H9 (cell line): ENCODE measurements around the gene PTP4A1. TPM values are rescaled to one million over a fixed set of nuclear protein-coding genes. Genes with fewer than 3 reads are reported as not detected.

Experiments
- DNase-seq: peaks from one replicate; pipeline ENCODE4 v3.0.0-alpha.2; 2017
- H2AFZ ChIP-seq: one replicate; pipeline ENCODE4 v1.6.1; 2013; ENCODE audit warnings: mild to moderate bottlenecking, low read length, control low read depth, moderate library complexity
- H2AK5ac ChIP-seq: 2 replicates; pipeline ENCODE4 v1.6.1; 2013; ENCODE audit warnings: low read length, control low read depth, mixed read lengths; ENCODE audit not compliant: insufficient read length
- H2BK120ac ChIP-seq: one replicate; pipeline ENCODE4 v1.6.1; 2013; ENCODE audit warnings: low read depth, mild to moderate bottlenecking, low read length, control low read depth, inconsistent platforms; ENCODE audit not compliant: poor library complexity, severe bottlenecking
- H2BK12ac ChIP-seq: 2 replicates; pipeline ENCODE4 v1.6.1; 2013; ENCODE audit warnings: low read length, control low read depth, mixed read lengths, low read depth; ENCODE audit not compliant: insufficient read length
- H2BK15ac ChIP-seq: 2 replicates; pipeline ENCODE4 v1.6.1; 2013; ENCODE audit warnings: low read depth, low read length, control low read depth
- H2BK20ac ChIP-seq: one replicate; pipeline ENCODE4 v1.6.1; 2013; ENCODE audit warnings: low read depth, mild to moderate bottlenecking, low read length, control low read depth, inconsistent platforms; ENCODE audit not compliant: poor library complexity, severe bottlenecking
- H2BK5ac ChIP-seq: 2 replicates; pipeline ENCODE4 v1.6.1; 2013; ENCODE audit warnings: low read length, control low read depth, mixed read lengths; ENCODE audit not compliant: insufficient read length
- H3K14ac ChIP-seq: 2 replicates; pipeline ENCODE4 v1.6.1; 2013; ENCODE audit warnings: low read length, control low read depth; ENCODE audit not compliant: insufficient read depth
- H3K18ac ChIP-seq: 2 replicates; pipeline ENCODE4 v1.6.1; 2013; ENCODE audit warnings: low read depth, mild to moderate bottlenecking, mixed read lengths, low read length, control low read depth; ENCODE audit not compliant: insufficient read length
- H3K23ac ChIP-seq: 2 replicates; pipeline ENCODE4 v1.6.1; 2013; ENCODE audit warnings: low read length, control low read depth, mixed read lengths, low read depth; ENCODE audit not compliant: insufficient read length
- H3K23me2 ChIP-seq: 2 replicates; pipeline ENCODE4 v1.6.1; 2013; ENCODE audit warnings: low read depth, mild to moderate bottlenecking, mixed read lengths, low read length, control low read depth; ENCODE audit not compliant: insufficient read length, poor library complexity, severe bottlenecking
- H3K27ac ChIP-seq: 2 replicates; pipeline ENCODE4 v1.5.1; 2013; ENCODE audit warnings: low read length, control low read depth, mixed read lengths, low read depth; ENCODE audit not compliant: insufficient read length
- H3K27me3 ChIP-seq: 2 replicates; pipeline ENCODE4 v1.6.1; 2013; ENCODE audit warnings: low read length, control low read depth, inconsistent platforms; ENCODE audit not compliant: insufficient read depth
- H3K4ac ChIP-seq: 2 replicates; pipeline ENCODE4 v1.6.1; 2013; ENCODE audit warnings: low read depth, mild to moderate bottlenecking, control low read depth, inconsistent platforms, low read length, moderate library complexity
- H3K4me1 ChIP-seq: 2 replicates; pipeline ENCODE4 v1.6.1; 2013; ENCODE audit warnings: low read length, control low read depth, inconsistent platforms; ENCODE audit not compliant: insufficient read depth
- H3K4me2 ChIP-seq: 2 replicates; pipeline ENCODE4 v1.6.1; 2013; ENCODE audit warnings: low read length, control low read depth, mixed read lengths; ENCODE audit not compliant: insufficient read length, insufficient read depth
- H3K56ac ChIP-seq: 2 replicates; pipeline ENCODE4 v1.6.1; 2013; ENCODE audit warnings: low read depth, mild to moderate bottlenecking, mixed read lengths, low read length, control low read depth; ENCODE audit not compliant: insufficient read length
- H3K79me1 ChIP-seq: 2 replicates; pipeline ENCODE4 v1.6.1; 2013; ENCODE audit warnings: low read depth, mild to moderate bottlenecking, moderate library complexity, low read length, control low read depth, inconsistent platforms; ENCODE audit not compliant: insufficient read depth, poor library complexity, severe bottlenecking
- H3K79me2 ChIP-seq: 2 replicates; pipeline ENCODE4 v1.6.1; 2013; ENCODE audit warnings: low read length, control low read depth, inconsistent platforms; ENCODE audit not compliant: insufficient read depth
- H3K9ac ChIP-seq: 2 replicates; pipeline ENCODE4 v1.6.1; 2013; ENCODE audit warnings: low read length, control low read depth, mixed read lengths; ENCODE audit not compliant: insufficient read length; ENCODE audit errors: extremely low read depth
- H3K9me3 ChIP-seq: one replicate; pipeline ENCODE4 v1.6.1; 2013; ENCODE audit warnings: low read depth, low read length, inconsistent platforms; ENCODE audit not compliant: control insufficient read depth
- H3T11ph ChIP-seq: one replicate; pipeline ENCODE4 v1.6.1; 2013; ENCODE audit warnings: mild to moderate bottlenecking, low read length, control low read depth, inconsistent platforms
- H4K20me1 ChIP-seq: one replicate; pipeline ENCODE4 v1.6.1; 2013; ENCODE audit not compliant: control insufficient read depth, insufficient read length, insufficient read depth
- H4K5ac ChIP-seq: 2 replicates; pipeline ENCODE4 v1.6.1; 2013; ENCODE audit warnings: low read depth, mild to moderate bottlenecking, mixed read lengths, low read length, control low read depth; ENCODE audit not compliant: insufficient read length
- H4K8ac ChIP-seq: replicated peaks from 2 replicates; pipeline ENCODE4 v1.6.1; 2013; ENCODE audit warnings: low read length, control low read depth, mixed read lengths, low read depth; ENCODE audit not compliant: insufficient read length
- H4K91ac ChIP-seq: 2 replicates; pipeline ENCODE4 v1.6.1; 2013; ENCODE audit warnings: low read depth, mild to moderate bottlenecking, moderate library complexity, mixed read lengths, low read length, control low read depth; ENCODE audit not compliant: insufficient read length
- H3K27ac Mint-ChIP-seq, 3 experiments: 2 replicates in 2 of 3; 3 replicates in 1 of 3; pipeline ENCODE4 v1.8.0; 2020 to 2021; ENCODE audit warnings: mixed read lengths in 3 of 3, mild to moderate bottlenecking in 1 of 3, moderate library complexity in 1 of 3
- H3K27me3 Mint-ChIP-seq: 2 replicates; pipeline ENCODE4 v1.8.0; 2021; ENCODE audit warnings: low read depth, mild to moderate bottlenecking, moderate library complexity, mixed read lengths
- H3K36me3 Mint-ChIP-seq, 3 experiments: 2 replicates in 2 of 3; 3 replicates in 1 of 3; pipeline ENCODE4 v1.8.0; 2020 to 2021; ENCODE audit warnings: low read depth in 3 of 3, mixed read lengths in 3 of 3; ENCODE audit not compliant: insufficient read depth in 1 of 3
- H3K4me1 Mint-ChIP-seq, 2 experiments: 2 replicates each; pipeline ENCODE4 v1.8.0; 2020; ENCODE audit warnings: mixed read lengths in 2 of 2
- H3K4me3 Mint-ChIP-seq, 2 experiments: 2 replicates in 1 of 2; 3 replicates in 1 of 2; pipeline ENCODE4 v1.8.0; 2020 to 2021; ENCODE audit warnings: mild to moderate bottlenecking in 2 of 2, mixed read lengths in 2 of 2, moderate library complexity in 1 of 2
- H3K9me3 Mint-ChIP-seq, 2 experiments: 2 replicates in 1 of 2; 3 replicates in 1 of 2; pipeline ENCODE4 v1.8.0; 2020; ENCODE audit warnings: mild to moderate bottlenecking in 2 of 2, mixed read lengths in 2 of 2, moderate library complexity in 1 of 2
- WGBS: extraction: QIAGEN DNeasy Blood & Tissue Kit; methylation state at CpG from one replicate; pipeline ENCODE4 v1.1.7; 2013; ENCODE audit warnings: missing lambda C conversion rate, low lambda C conversion rate, mixed read lengths; ENCODE audit not compliant: insufficient read length; ENCODE audit errors: extremely low coverage; 5-methylcytosine and 5-hydroxymethylcytosine counted together
- total RNA-seq: library from RNA; stranded (reverse); gene quantifications from 2 replicates; pipeline ENCODE4 v1.2.1, GENCODE V29; 2021
- TF ChIP-seq, protein P1 (sequence below): fragments of 200-600 bp; sonication (generic); conservative IDR thresholded peaks from 3 replicates; pipeline ENCODE4 v1.8.0; 2021; ENCODE audit warnings: antibody characterized with exemption, mild to moderate bottlenecking

PTP4A1 gene
- total RNA-seq, 1 experiment from 2014 or later: 85.9 TPM

DNA sequence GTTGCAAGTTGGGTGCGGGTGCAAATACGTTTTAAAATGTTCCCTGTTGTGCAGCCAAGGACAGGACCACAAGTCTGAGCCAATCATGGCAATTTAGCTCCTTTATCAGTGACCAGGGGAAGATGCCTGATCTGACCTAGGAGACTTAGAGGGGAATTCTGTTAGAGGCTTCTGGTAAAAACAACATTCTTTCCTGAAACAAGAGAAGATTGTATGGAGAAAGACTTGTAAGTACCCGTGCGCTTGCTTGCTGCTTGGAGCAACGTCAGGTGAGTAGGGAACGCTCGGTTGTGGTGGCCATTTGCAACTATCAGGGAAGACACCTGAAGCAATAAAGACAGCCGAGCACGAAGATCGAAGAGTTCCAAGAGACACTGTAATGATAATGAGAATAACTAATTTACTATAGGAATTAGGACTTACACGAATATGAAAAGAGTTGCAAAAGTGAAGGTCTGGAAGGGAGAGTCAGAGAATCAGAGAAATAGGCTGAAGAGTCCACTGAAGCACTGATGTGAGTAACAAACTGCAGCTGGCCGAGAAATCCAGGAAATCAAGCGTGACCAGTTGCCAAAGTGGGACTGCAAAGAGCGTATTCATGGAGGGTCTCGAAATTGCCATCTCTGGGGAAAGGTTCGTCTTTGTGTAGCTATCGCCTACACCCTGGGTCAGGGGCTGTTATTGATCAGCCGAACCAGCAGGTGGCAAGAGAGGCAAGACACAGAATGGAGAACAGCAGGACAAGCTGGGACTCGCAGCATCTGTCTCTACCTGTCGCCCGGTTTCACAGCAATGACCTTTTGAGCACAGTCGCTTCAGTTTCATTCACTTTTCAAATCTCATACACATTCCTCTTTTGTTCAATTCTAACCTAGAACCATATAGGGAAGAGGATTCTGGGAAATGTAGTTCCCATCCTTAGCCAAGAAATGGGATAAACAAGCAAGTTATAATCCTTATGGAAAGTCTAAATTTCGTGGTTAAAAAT is 26.1 kb downstream of the PTP4A1 start:
- peak overlapping the region; percentile 34 to 86 (median 68) for H3K27ac Mint-ChIP-seq
- TF ChIP-seq, protein P1, sequence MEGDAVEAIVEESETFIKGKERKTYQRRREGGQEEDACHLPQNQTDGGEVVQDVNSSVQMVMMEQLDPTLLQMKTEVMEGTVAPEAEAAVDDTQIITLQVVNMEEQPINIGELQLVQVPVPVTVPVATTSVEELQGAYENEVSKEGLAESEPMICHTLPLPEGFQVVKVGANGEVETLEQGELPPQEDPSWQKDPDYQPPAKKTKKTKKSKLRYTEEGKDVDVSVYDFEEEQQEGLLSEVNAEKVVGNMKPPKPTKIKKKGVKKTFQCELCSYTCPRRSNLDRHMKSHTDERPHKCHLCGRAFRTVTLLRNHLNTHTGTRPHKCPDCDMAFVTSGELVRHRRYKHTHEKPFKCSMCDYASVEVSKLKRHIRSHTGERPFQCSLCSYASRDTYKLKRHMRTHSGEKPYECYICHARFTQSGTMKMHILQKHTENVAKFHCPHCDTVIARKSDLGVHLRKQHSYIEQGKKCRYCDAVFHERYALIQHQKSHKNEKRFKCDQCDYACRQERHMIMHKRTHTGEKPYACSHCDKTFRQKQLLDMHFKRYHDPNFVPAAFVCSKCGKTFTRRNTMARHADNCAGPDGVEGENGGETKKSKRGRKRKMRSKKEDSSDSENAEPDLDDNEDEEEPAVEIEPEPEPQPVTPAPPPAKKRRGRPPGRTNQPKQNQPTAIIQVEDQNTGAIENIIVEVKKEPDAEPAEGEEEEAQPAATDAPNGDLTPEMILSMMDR: peak; percentile 84

More for the DNA sequence above, 26.1 kb downstream of the PTP4A1 start:
- no peaks in the 10 kb centered on the region for H3K9me3 ChIP-seq
- no CpG with 5 or more reads among the region's 23 CpGs for WGBS
- H3K23me2 ChIP-seq: peaks cover 6% of the 10 kb centered on the region
- H3K9ac ChIP-seq: peak overlapping the region; percentile 84
- peak overlapping the region; percentile 87 for H3K18ac ChIP-seq
- no peak overlapping the region for H3T11ph ChIP-seq
- H3K4me1 ChIP-seq: no peaks in the 10 kb centered on the region
- H3K4me1 Mint-ChIP-seq: peaks cover 2 to 13% of the 10 kb centered on the region in 2 experiments; a peak in 3 of 4 replicates
- H2AK5ac ChIP-seq: no peak overlapping the region
- no peak overlapping the region; the same call in 1 of the 2 replicates for H3K4ac ChIP-seq
- H3K14ac ChIP-seq: peak overlapping the region; percentile 89; the same call in 1 of the 2 replicates
- peak overlapping the region; percentile 80 to 87 for H3K4me3 Mint-ChIP-seq
- peak overlapping the region; percentile 98 for H2AFZ ChIP-seq
- no peaks in the 10 kb centered on the region for H3K27me3 Mint-ChIP-seq
- H2BK5ac ChIP-seq: no peak overlapping the region
- H3K9me3 Mint-ChIP-seq: no peaks in the 10 kb centered on the region
- no peaks in the 10 kb centered on the region for H3K79me1 ChIP-seq
- no peaks in the 10 kb centered on the region for H3K36me3 Mint-ChIP-seq
- H4K5ac ChIP-seq: no peak overlapping the region
- no peak overlapping the region for H3K56ac ChIP-seq
- no peak overlapping the region for H4K91ac ChIP-seq
- H2BK20ac ChIP-seq: no peak overlapping the region
- peak; percentile 80 for DNase-seq
- peak overlapping the region; percentile 94 for H3K4me2 ChIP-seq
- H2BK15ac ChIP-seq: no peak overlapping the region
- no peak overlapping the region for H2BK12ac ChIP-seq
- H2BK120ac ChIP-seq: no peak overlapping the region
- no peak overlapping the region for H3K27ac ChIP-seq
- no peaks in the 10 kb centered on the region for H3K79me2 ChIP-seq
- no peaks in the 10 kb centered on the region for H4K20me1 ChIP-seq
- no peak overlapping the region for H4K8ac ChIP-seq
- no peak overlapping the region for H3K23ac ChIP-seq
- no peaks in the 10 kb centered on the region for H3K27me3 ChIP-seq
